ENCODE measurements around the gene CPTP.

Gene CPTP

GRCh38 chr1:1324524-1325287 lies at the start of gene CPTP, which contains the start of gene INTS11:
TSS of gene CPTP (plus strand) at chr1:1324802. CDS start at chr1:1326911, 2,109 bp downstream.
TSS of gene INTS11 (minus strand) at chr1:1324660. CDS start at chr1:1324608, 52 bp downstream.
- Histone ChIP-seq H3K4me3 (ENCODE audit: low read depth, low read length) (peak within 1 kb of the TSS; percentile 97), H3K27ac (peak within 1 kb of the TSS; percentile 91), H2AFZ (peak within 1 kb of the TSS; percentile 76), H3K79me2 (peaks cover 22% of the 10 kb centered on the region), H3K36me3 (ENCODE audit: control insufficient read depth, insufficient read depth, low read length) (no peaks in the 10 kb centered on the region), H3K4me2 (ENCODE audit: low read length) (peak within 1 kb of the TSS; percentile 81), H3K4me1 (peaks cover 5% of the 10 kb centered on the region), H3K9me3 (ENCODE audit: control insufficient read depth, low read length) (no peaks in the 10 kb centered on the region), H3K9ac (peak within 1 kb of the TSS; percentile 92), H3K27me3 (ENCODE audit: control insufficient read depth, insufficient read depth, low read length) (no peaks in the 10 kb centered on the region)
- TF ChIP-seq, protein P1, sequence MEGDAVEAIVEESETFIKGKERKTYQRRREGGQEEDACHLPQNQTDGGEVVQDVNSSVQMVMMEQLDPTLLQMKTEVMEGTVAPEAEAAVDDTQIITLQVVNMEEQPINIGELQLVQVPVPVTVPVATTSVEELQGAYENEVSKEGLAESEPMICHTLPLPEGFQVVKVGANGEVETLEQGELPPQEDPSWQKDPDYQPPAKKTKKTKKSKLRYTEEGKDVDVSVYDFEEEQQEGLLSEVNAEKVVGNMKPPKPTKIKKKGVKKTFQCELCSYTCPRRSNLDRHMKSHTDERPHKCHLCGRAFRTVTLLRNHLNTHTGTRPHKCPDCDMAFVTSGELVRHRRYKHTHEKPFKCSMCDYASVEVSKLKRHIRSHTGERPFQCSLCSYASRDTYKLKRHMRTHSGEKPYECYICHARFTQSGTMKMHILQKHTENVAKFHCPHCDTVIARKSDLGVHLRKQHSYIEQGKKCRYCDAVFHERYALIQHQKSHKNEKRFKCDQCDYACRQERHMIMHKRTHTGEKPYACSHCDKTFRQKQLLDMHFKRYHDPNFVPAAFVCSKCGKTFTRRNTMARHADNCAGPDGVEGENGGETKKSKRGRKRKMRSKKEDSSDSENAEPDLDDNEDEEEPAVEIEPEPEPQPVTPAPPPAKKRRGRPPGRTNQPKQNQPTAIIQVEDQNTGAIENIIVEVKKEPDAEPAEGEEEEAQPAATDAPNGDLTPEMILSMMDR (IDR thresholded peaks at IDR 0.05) = no peak

GRCh38 chr1:1274931-1275431 lies 49.6 kb upstream of the CPTP start:
- H3K27me3 ChIP-seq (ENCODE audit: control insufficient read depth, insufficient read depth, low read length) = no peaks in the 10 kb centered on the region
- peaks cover 3% of the 10 kb centered on the region for H3K4me1 ChIP-seq
- H3K9ac ChIP-seq = no peak overlapping the region
- TF ChIP-seq, protein P1 (IDR thresholded peaks at IDR 0.05) = no peak
- no peaks in the 10 kb centered on the region for H3K9me3 ChIP-seq (ENCODE audit: control insufficient read depth, low read length)
- H3K36me3 ChIP-seq (ENCODE audit: control insufficient read depth, insufficient read depth, low read length) = no peaks in the 10 kb centered on the region
- no peak overlapping the region for H2AFZ ChIP-seq
- no peak overlapping the region for H3K27ac ChIP-seq
- peak overlapping the region; percentile 68 for H3K4me3 ChIP-seq (ENCODE audit: low read depth, low read length)
- H3K79me2 ChIP-seq = peaks cover 21% of the 10 kb centered on the region
- peak overlapping the region; percentile 77 for H3K4me2 ChIP-seq (ENCODE audit: low read length)

- H3K27ac ChIP-seq = no peak overlapping the region
Observed at GRCh38 chr1:1275836-1276235, 48.8 kb upstream of the CPTP start.

DNA sequence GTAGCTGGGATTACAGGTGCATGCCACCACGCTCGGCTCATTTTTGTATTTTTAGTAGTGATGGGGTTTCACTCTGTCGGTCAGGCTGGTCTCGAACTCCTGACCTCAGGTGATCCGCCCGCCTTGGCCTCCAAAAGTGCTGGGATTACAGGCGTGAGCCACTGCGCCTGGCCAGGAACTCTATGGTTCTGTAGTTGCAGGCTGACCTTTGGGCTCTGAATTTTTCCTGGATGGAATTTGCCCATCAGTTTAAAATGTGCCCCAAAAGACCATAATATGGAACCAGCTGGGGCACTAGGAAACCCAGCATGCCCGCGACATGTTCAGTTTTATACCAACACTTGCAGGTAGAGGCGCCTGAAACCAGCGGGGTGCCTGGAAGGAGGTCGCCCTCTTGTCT lies 46.0 kb upstream of the CPTP start:
- Histone ChIP-seq H3K9me3 (ENCODE audit: control insufficient read depth, low read length) (no peaks in the 10 kb centered on the region), H3K27me3 (ENCODE audit: control insufficient read depth, insufficient read depth, low read length) (no peaks in the 10 kb centered on the region), H3K4me2 (ENCODE audit: low read length) (no peak overlapping the region), H3K9ac (no peak overlapping the region), H2AFZ (no peak overlapping the region), H3K36me3 (ENCODE audit: control insufficient read depth, insufficient read depth, low read length) (no peaks in the 10 kb centered on the region), H3K79me2 (no peaks in the 10 kb centered on the region), H3K27ac (no peak overlapping the region), H3K4me3 (ENCODE audit: low read depth, low read length) (no peak overlapping the region), H3K4me1 (peaks cover 3% of the 10 kb centered on the region)
- TF ChIP-seq, protein P1 (IDR thresholded peaks at IDR 0.05) = no peak

More at GRCh38 chr1:1275836-1276235, 48.8 kb upstream of the CPTP start:
- H3K36me3 ChIP-seq (ENCODE audit: control insufficient read depth, insufficient read depth, low read length) = no peaks in the 10 kb centered on the region
- TF ChIP-seq, protein P1 (IDR thresholded peaks at IDR 0.05) = no peak
- H3K79me2 ChIP-seq = peaks cover 17% of the 10 kb centered on the region
- H3K4me3 ChIP-seq (ENCODE audit: low read depth, low read length) = no peak overlapping the region
- H3K9ac ChIP-seq = no peak overlapping the region
- no peaks in the 10 kb centered on the region for H3K9me3 ChIP-seq (ENCODE audit: control insufficient read depth, low read length)
- peaks cover under 1% of the 10 kb centered on the region for H3K4me1 ChIP-seq
- H3K27me3 ChIP-seq (ENCODE audit: control insufficient read depth, insufficient read depth, low read length) = no peaks in the 10 kb centered on the region
- H3K4me2 ChIP-seq (ENCODE audit: low read length) = no peak overlapping the region
- H2AFZ ChIP-seq = no peak overlapping the region

All from parathyroid adenoma (tissue), 2 donors.